Stimulated activated CD8-positive, alpha-beta memory T cell treated with anti-CD3 and anti-CD28 coated beads, Interleukin-4, amount 100 ng/mL, for 1 hour (primary cell): ENCODE results near the gene RCCD1.
A peak's percentile ranks its signal among the peaks of the same experiment; 100 is the strongest.
"Not testable (repeated sequence)": the region's sequence is repeated elsewhere in the genome, so short reads cannot be mapped to it uniquely, and the experiment has no call there.

Experiments used
- DNase-seq, 2 donors: peaks; one replicate each; pipeline ENCODE4 v3.0.0-alpha.2; 2020; ENCODE audit warnings: low read depth in 2 of 2, low spot score in 1 of 2

Gene RCCD1

GRCh38 chr15:90918034-90918788, 36.5 kb upstream of the RCCD1 start:
- no peak for DNase-seq

GRCh38 chr15:90918835-90919234, 35.8 kb upstream of the RCCD1 start:
- no peak for DNase-seq

GRCh38 chr15:90921887-90922286, 32.8 kb upstream of the RCCD1 start:
- no peak for DNase-seq

- DNase-seq, result not testable (repeated sequence)
Measured at GRCh38 chr15:90922712-90923322, 31.9 kb upstream of the RCCD1 start.

GRCh38 chr15:90924375-90924774, 30.3 kb upstream of the RCCD1 start:
- no peak for DNase-seq

- not testable (repeated sequence) for DNase-seq
Measured at GRCh38 chr15:90926766-90927165, 27.9 kb upstream of the RCCD1 start.

- DNase-seq, result not testable (repeated sequence)
Measured at GRCh38 chr15:90928106-90928505, 26.6 kb upstream of the RCCD1 start.

- no peak for DNase-seq
Measured at GRCh38 chr15:90929246-90930019, 25.3 kb upstream of the RCCD1 start.

GRCh38 chr15:90930861-90931574, 23.7 kb upstream of the RCCD1 start:
- no peak for DNase-seq

GRCh38 chr15:90931575-90931827, 23.2 kb upstream of the RCCD1 start:
- no peak for DNase-seq

GRCh38 chr15:90931828-90932659, 22.6 kb upstream of the RCCD1 start, which contains the start of gene HDDC3:
Gene HDDC3, minus strand, starts transcription at chr15:90932549. Its CDS starts 9 bp downstream, at chr15:90932540.
- peak; percentile 79 to 84 for DNase-seq

- DNase-seq, result no peak
Measured at GRCh38 chr15:90932660-90932991, 22.1 kb upstream of the RCCD1 start.

GRCh38 chr15:90933301-90933700, 21.4 kb upstream of the RCCD1 start:
- DNase-seq, result no peak

- peak; percentile 42 to 70 for DNase-seq
Measured at GRCh38 chr15:90934256-90934948, 20.3 kb upstream of the RCCD1 start.

GRCh38 chr15:90934949-90935751, 19.5 kb upstream of the RCCD1 start, which contains the start of gene UNC45A:
Gene UNC45A, plus strand, starts transcription at chr15:90935285. Its CDS starts 40 bp downstream, at chr15:90935325.
- DNase-seq, result peak; percentile 88 to 92

GRCh38 chr15:90936823-90937222, 17.9 kb upstream of the RCCD1 start:
- no peak for DNase-seq

GRCh38 chr15:90938261-90938660, 16.4 kb upstream of the RCCD1 start:
- DNase-seq, result no peak

- no peak for DNase-seq
Measured at GRCh38 chr15:90939756-90940155, 14.9 kb upstream of the RCCD1 start.

GRCh38 chr15:90941038-90941437, 13.6 kb upstream of the RCCD1 start:
- no peak for DNase-seq
